ENCODE measurements around the gene KANSL1. TPM values are rescaled to one million over a fixed set of nuclear protein-coding genes. Genes with fewer than 3 reads are reported as not detected.
"Not testable (repeated sequence)": the region's sequence is repeated elsewhere in the genome, so short reads cannot be mapped to it uniquely, and the experiment has no call there.

KANSL1 gene
- total RNA-seq, 1 donor from 2014 or later: 191 TPM

GRCh38 chr17:46025510-46026165 is 167.6 kb downstream of the KANSL1 start:
- Mint-ChIP-seq H3K4me3 (ENCODE audit: unreplicated experiment) (peak overlapping the region; percentile 1), H3K36me3 (ENCODE audit: unreplicated experiment) (no peaks in the 10 kb centered on the region), H3K9me3 (ENCODE audit: unreplicated experiment) (peaks cover 16% of the 10 kb centered on the region), H3K27ac (ENCODE audit: unreplicated experiment) (peak overlapping the region; percentile 49), H3K4me1 (ENCODE audit: low read depth, unreplicated experiment) (peaks cover 44% of the 10 kb centered on the region), H3K27me3 (ENCODE audit: unreplicated experiment) (peaks cover 15% of the 10 kb centered on the region)
- TF ChIP-seq, protein P1, sequence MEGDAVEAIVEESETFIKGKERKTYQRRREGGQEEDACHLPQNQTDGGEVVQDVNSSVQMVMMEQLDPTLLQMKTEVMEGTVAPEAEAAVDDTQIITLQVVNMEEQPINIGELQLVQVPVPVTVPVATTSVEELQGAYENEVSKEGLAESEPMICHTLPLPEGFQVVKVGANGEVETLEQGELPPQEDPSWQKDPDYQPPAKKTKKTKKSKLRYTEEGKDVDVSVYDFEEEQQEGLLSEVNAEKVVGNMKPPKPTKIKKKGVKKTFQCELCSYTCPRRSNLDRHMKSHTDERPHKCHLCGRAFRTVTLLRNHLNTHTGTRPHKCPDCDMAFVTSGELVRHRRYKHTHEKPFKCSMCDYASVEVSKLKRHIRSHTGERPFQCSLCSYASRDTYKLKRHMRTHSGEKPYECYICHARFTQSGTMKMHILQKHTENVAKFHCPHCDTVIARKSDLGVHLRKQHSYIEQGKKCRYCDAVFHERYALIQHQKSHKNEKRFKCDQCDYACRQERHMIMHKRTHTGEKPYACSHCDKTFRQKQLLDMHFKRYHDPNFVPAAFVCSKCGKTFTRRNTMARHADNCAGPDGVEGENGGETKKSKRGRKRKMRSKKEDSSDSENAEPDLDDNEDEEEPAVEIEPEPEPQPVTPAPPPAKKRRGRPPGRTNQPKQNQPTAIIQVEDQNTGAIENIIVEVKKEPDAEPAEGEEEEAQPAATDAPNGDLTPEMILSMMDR (IDR thresholded peaks at IDR 0.05; ENCODE audit: partially characterized antibody, unreplicated experiment): no peak
- no peak for DNase-seq

- peaks cover 5% of the 10 kb centered on the region for H3K36me3 Mint-ChIP-seq (ENCODE audit: unreplicated experiment)
Observed at GRCh38 chr17:46025060-46025459, 168.2 kb downstream of the KANSL1 start.

GRCh38 chr17:46024590-46024989 is 168.6 kb downstream of the KANSL1 start:
- peaks cover 8% of the 10 kb centered on the region for H3K9me3 Mint-ChIP-seq (ENCODE audit: unreplicated experiment)
- TF ChIP-seq, protein P1 (IDR thresholded peaks at IDR 0.05; ENCODE audit: partially characterized antibody, unreplicated experiment): no peak
- H3K27ac Mint-ChIP-seq (ENCODE audit: unreplicated experiment): no peak overlapping the region
- peaks cover 5% of the 10 kb centered on the region for H3K36me3 Mint-ChIP-seq (ENCODE audit: unreplicated experiment)
- peaks cover 40% of the 10 kb centered on the region for H3K4me1 Mint-ChIP-seq (ENCODE audit: low read depth, unreplicated experiment)
- H3K27me3 Mint-ChIP-seq (ENCODE audit: unreplicated experiment): peaks cover 11% of the 10 kb centered on the region
- H3K4me3 Mint-ChIP-seq (ENCODE audit: unreplicated experiment): no peak overlapping the region
- no peak for DNase-seq

More at GRCh38 chr17:46025060-46025459, 168.2 kb downstream of the KANSL1 start:
- peaks cover 11% of the 10 kb centered on the region for H3K9me3 Mint-ChIP-seq (ENCODE audit: unreplicated experiment)
- TF ChIP-seq, protein P1 (IDR thresholded peaks at IDR 0.05; ENCODE audit: partially characterized antibody, unreplicated experiment): no peak
- peak overlapping the region; percentile 49 for H3K27ac Mint-ChIP-seq (ENCODE audit: unreplicated experiment)
- no peak for DNase-seq
- H3K4me3 Mint-ChIP-seq (ENCODE audit: unreplicated experiment): no peak overlapping the region
- peaks cover 12% of the 10 kb centered on the region for H3K27me3 Mint-ChIP-seq (ENCODE audit: unreplicated experiment)
- H3K4me1 Mint-ChIP-seq (ENCODE audit: low read depth, unreplicated experiment): peaks cover 41% of the 10 kb centered on the region

- Mint-ChIP-seq H3K4me3 (ENCODE audit: unreplicated experiment) (no peak overlapping the region), H3K4me1 (ENCODE audit: low read depth, unreplicated experiment) (peaks cover 33% of the 10 kb centered on the region), H3K36me3 (ENCODE audit: unreplicated experiment) (peaks cover 5% of the 10 kb centered on the region), H3K27me3 (ENCODE audit: unreplicated experiment) (peaks cover 10% of the 10 kb centered on the region), H3K27ac (ENCODE audit: unreplicated experiment) (peak overlapping the region; percentile 46), H3K9me3 (ENCODE audit: unreplicated experiment) (peaks cover 6% of the 10 kb centered on the region)
- DNase-seq: no peak
- TF ChIP-seq, protein P1 (IDR thresholded peaks at IDR 0.05; ENCODE audit: partially characterized antibody, unreplicated experiment): no peak
Observed at GRCh38 chr17:46023783-46024388, 169.3 kb downstream of the KANSL1 start.

DNA sequence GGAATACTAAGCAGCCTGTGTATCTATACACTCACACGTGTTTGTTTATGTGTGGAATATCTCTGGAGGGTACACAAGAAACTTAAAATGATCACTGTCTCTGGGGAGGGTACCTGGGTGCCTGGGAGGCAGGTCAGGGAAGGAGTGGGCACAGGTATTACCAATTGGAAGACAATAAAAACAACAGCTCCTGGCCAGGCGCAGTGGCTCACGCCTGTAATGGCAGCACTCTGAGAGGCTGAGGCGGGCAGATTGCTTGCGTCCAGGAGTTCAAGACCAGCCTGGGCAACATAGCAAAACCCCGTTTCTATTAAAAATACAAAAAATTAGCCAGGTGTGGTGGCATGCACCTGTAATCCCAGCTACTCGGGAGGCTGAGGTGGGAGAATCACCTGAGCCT is 169.9 kb downstream of the KANSL1 start:
- Mint-ChIP-seq H3K27ac (ENCODE audit: unreplicated experiment) (peak overlapping the region; percentile 62), H3K27me3 (ENCODE audit: unreplicated experiment) (peaks cover 13% of the 10 kb centered on the region), H3K4me1 (ENCODE audit: low read depth, unreplicated experiment) (peaks cover 29% of the 10 kb centered on the region)
- H3K9me3 Mint-ChIP-seq (ENCODE audit: unreplicated experiment); H3K4me3 Mint-ChIP-seq (ENCODE audit: unreplicated experiment); H3K36me3 Mint-ChIP-seq (ENCODE audit: unreplicated experiment); DNase-seq: not testable (repeated sequence)
